K562 (cell line): ENCODE data around the gene HOXC12. TPM values are rescaled to one million over a fixed set of nuclear protein-coding genes. Genes with fewer than 3 reads are reported as not detected.
A peak's percentile ranks its signal among the peaks of the same experiment; 100 is the strongest.

Experiments used
- ATAC-seq: fragments of 200-7000 bp; cut with Tn5 transposase; 3 replicates; pipeline ENCODE4 v1.9.1; 2020; ENCODE audit warnings: moderate library complexity
- BruUV-seq: library from RNA; stranded (reverse); fragments of 400-500 nt; replicated peaks from 2 replicates; lab custom pipeline; 2021; lab: Mats Ljungman, UMichigan
- CTCF ChIA-PET: fragments of 300-600 bp; formaldehyde crosslinking; extraction: SDS; loops from one replicate; lab custom pipeline; 2021; ENCODE audit warnings: low intra/inter-chr PET ratio; lab: Yijun Ruan, JAX
- POLR2A ChIA-PET: fragments of 300-600, 350-650 bp; sonication (Branson Sonifier 250); formaldehyde crosslinking; extraction: SDS; loops from one replicate; lab custom pipeline; 2021; ENCODE audit warnings: antibody characterized with exemption, inconsistent platforms; lab: Yijun Ruan, JAX
- DNase-seq, 4 experiments: peaks; one replicate each; pipeline versions ENCODE4 v3.0.0 to v3.0.0-alpha.2; 2011 to 2018; ENCODE audit warnings: low spot score in 3 of 4, mixed read lengths in 3 of 4; ENCODE audit errors: extremely low read depth in 1 of 4
- FAIRE-seq: peaks from 2 replicates; lab custom pipeline; 2011; peaks lifted over from hg19 to GRCh38; lab: Jason Lieb, UNC
- H2AFZ ChIP-seq: 2 replicates; pipeline ENCODE4 v1.6.0; 2011; ENCODE audit warnings: low read depth, low read length, control low read depth, inconsistent platforms
- H3K27ac ChIP-seq: fragments of 200-600 bp; 3 replicates; pipeline ENCODE4 v1.8.0; 2011; ENCODE audit warnings: low read depth, mild to moderate bottlenecking, control low read depth, inconsistent platforms, low read length, moderate library complexity, mixed read lengths; ENCODE audit errors: extremely low read depth
- H3K27me3 ChIP-seq, 2 experiments: fragments of 300-600 bp in 1 of 2; 2 replicates in 1 of 2; 3 replicates in 1 of 2; pipeline versions ENCODE4 v1.6.0 to v1.8.0; 2011; ENCODE audit warnings: inconsistent platforms in 2 of 2, low read length in 2 of 2, mild to moderate bottlenecking in 1 of 2, mixed read lengths in 1 of 2, moderate library complexity in 1 of 2; ENCODE audit not compliant: control insufficient read depth in 2 of 2, insufficient read depth in 2 of 2
- H3K36me3 ChIP-seq: fragments of 300-600 bp; 3 replicates; pipeline ENCODE4 v1.8.0; 2011; ENCODE audit warnings: mild to moderate bottlenecking, low read length, inconsistent platforms; ENCODE audit not compliant: control insufficient read depth, insufficient read depth
- H3K4me1 ChIP-seq, 2 experiments: fragments of 200-600 bp in 1 of 2; replicated peaks in 1 of 2; 2 replicates in 1 of 2; 3 replicates in 1 of 2; pipeline versions ENCODE4 v1.5.1 to v1.8.0; 2011; ENCODE audit warnings: inconsistent platforms in 2 of 2, low read length in 2 of 2, mild to moderate bottlenecking in 1 of 2, mixed read lengths in 1 of 2, moderate library complexity in 1 of 2; ENCODE audit not compliant: control insufficient read depth in 2 of 2, insufficient read depth in 2 of 2
- H3K4me2 ChIP-seq: 2 replicates; pipeline ENCODE4 v1.6.1; 2011; ENCODE audit warnings: low read length, control low read depth, inconsistent platforms, mixed read lengths; ENCODE audit not compliant: insufficient read depth
- H3K4me3 ChIP-seq: fragments of 200-600 bp; sonication (generic), shearing (Covaris generic); 2 replicates; pipeline ENCODE4 v1.5.1; 2016; ENCODE audit warnings: control low read depth, inconsistent platforms
- H3K79me2 ChIP-seq: fragments of 200-600 bp; 3 replicates; pipeline ENCODE4 v1.8.0; 2011; ENCODE audit warnings: low read length, inconsistent platforms; ENCODE audit not compliant: control insufficient read depth, insufficient read depth
- H3K9ac ChIP-seq, 2 experiments: 2 replicates each; pipeline versions ENCODE4 v1.6.0 to v1.6.1; 2011; ENCODE audit warnings: low read depth in 2 of 2, low read length in 2 of 2, control low read depth in 1 of 2, inconsistent platforms in 1 of 2, mild to moderate bottlenecking in 1 of 2, mixed read lengths in 1 of 2; ENCODE audit not compliant: insufficient read depth in 1 of 2
- H3K9me1 ChIP-seq: one replicate; pipeline ENCODE4 v1.6.0; 2011; ENCODE audit warnings: inconsistent platforms, mild to moderate bottlenecking, low read length, moderate library complexity; ENCODE audit not compliant: control insufficient read depth, insufficient read depth
- H3K9me3 ChIP-seq: replicated peaks from 2 replicates; pipeline ENCODE4 v1.5.1; 2011; ENCODE audit warnings: low read depth, low read length, inconsistent platforms; ENCODE audit not compliant: control insufficient read depth, insufficient read depth
- H4K20me1 ChIP-seq: replicated peaks from 2 replicates; pipeline ENCODE4 v1.6.1; 2011; ENCODE audit warnings: low read length, inconsistent platforms, mixed read lengths; ENCODE audit not compliant: control insufficient read depth, insufficient read depth
- CBX8 ChIP-seq: fragments of 200-600 bp; sonication (generic); IDR thresholded peaks from 2 replicates; pipeline ENCODE4 v1.6.1; 2012; ENCODE audit warnings: borderline replicate concordance, mixed run types, low read depth, mild to moderate bottlenecking, moderate library complexity, mixed read lengths, low read length, control low read depth, inconsistent platforms; ENCODE audit not compliant: poor library complexity, severe bottlenecking; ENCODE audit errors: extremely low read depth
- GABPB1 ChIP-seq: sonication (generic); formaldehyde crosslinking; IDR thresholded peaks from 2 replicates; pipeline ENCODE4 v1.8.0; 2022; ENCODE audit warnings: mild to moderate bottlenecking, missing genetic modification reagents
- WGBS: fragments of 100-300 bp; shearing (Covaris generic); methylation state at CpG from one replicate; pipeline ENCODE4 v1.1.6; 2016; ENCODE audit warnings: low coverage, mixed read lengths; ENCODE audit not compliant: insufficient coverage; ENCODE audit errors: missing lambda C conversion rate; 5-methylcytosine and 5-hydroxymethylcytosine counted together
- in situ Hi-C: fragments of 300-500 bp; cut with MboI; formaldehyde crosslinking; loops from 4 replicates; pipeline ENCODE4 v1.15.0; 2018; ENCODE audit warnings: inconsistent platforms, mixed read lengths
- intact Hi-C: fragments of 100-400 bp; cut with micrococcal nuclease; formaldehyde crosslinking; loops from 2 replicates; pipeline ENCODE4 v1.14.2; 2022
- polyA plus RNA-seq, 8 experiments: library from polyadenylated mRNA; depleted of rRNA in 4 of 8; stranded (reverse) in 5 of 8; unstranded in 3 of 8; fragments of >200 nt; fragmentation: Nextera tagmentation in 2 of 8; fragmentation: Illumina TruSeq in 1 of 8; extraction: Ambion mirVana in 2 of 8; extraction: Trizol in 1 of 8; gene quantifications; 2 replicates each; pipeline versions ENCODE4 v1.2.1 to v1.2.3, GENCODE V29; 2011 to 2014; ENCODE audit warnings: inconsistent platforms in 1 of 8, missing spikeins in 1 of 8
- total RNA-seq, 7 experiments: library from RNA; depleted of rRNA in 6 of 7; stranded (reverse); fragments of >200 nt in 6 of 7; fragmentation: Illumina TruSeq in 2 of 7; extraction: Trizol in 2 of 7; gene quantifications; 2 replicates each; pipeline versions ENCODE4 v1.2.1 to v1.2.3, GENCODE V29; 2011 to 2021; ENCODE audit warnings: low replicate concordance in 1 of 7

Gene HOXC12
- total and polyA plus RNA-seq, 9 of the 15 experiments (the other 6 are each of a cell fraction or from before 2014, with no cell fraction given): 0.04 to 0.36 (median 0.11) TPM; not detected in 1

- Histone ChIP-seq H3K27ac (no peak overlapping the region), H3K9me3 (no peaks in the 10 kb centered on the region), H3K4me2 (no peak overlapping the region), H3K9ac (no peak overlapping the region), H4K20me1 (peaks cover 13% of the 10 kb centered on the region), H2AFZ (no peak overlapping the region), H3K9me1 (no peaks in the 10 kb centered on the region), H3K27me3 (peaks cover 60 to 76% of the 10 kb centered on the region in 2 experiments), H3K4me3 (no peak overlapping the region), H3K4me1 (peaks cover 12 to 45% of the 10 kb centered on the region in 2 experiments; a peak in 4 of 5 replicates), H3K79me2 (no peaks in the 10 kb centered on the region), H3K36me3 (no peaks in the 10 kb centered on the region)
- DNase-seq (no peak), ATAC-seq (no peak), FAIRE-seq (no peak)
- intact Hi-C loops (loop anchor here (1.0 kb wide), 1 partner anchor 186 kb away; no protein-coding TSS in a partner anchor), in situ Hi-C loops (no loop called here)
- TF ChIP-seq GABPB1 (CRISPR knock-in tag) (no peak), CBX8 (peak; percentile 65)
- CTCF ChIA-PET: no interaction called here
- POLR2A ChIA-PET: interaction anchor here (0.7 to 1.5 kb wide), 8 partner anchors 10 to 183 kb away, joined by 3 to 6 read pairs (median 3); partner anchors contain the start of gene HOXC13
- no TSS peak for BruUV-seq
- 10% methylated on average over 29 of the region's 38 CpGs for WGBS
Measured at GRCh38 chr12:53952871-53953734, 1.6 kb upstream of the HOXC12 start.
